SU-DHL-6 (cell line): Measurements from ENCODE around the gene SPATC1L.

Experiments used
- H2AFZ ChIP-seq: fragments of 200-600 bp; sonication (generic); 2 replicates; pipeline ENCODE4 v1.6.1; 2014; ENCODE audit warnings: low read depth, mild to moderate bottlenecking, moderate library complexity, mixed read lengths, antibody characterized with exemption, low read length; ENCODE audit not compliant: severe bottlenecking
- H3F3A ChIP-seq: fragments of 200-600 bp; shearing (Covaris generic); 2 replicates; pipeline ENCODE4 v1.6.0; 2016; ENCODE audit warnings: antibody characterized with exemption, mild to moderate bottlenecking; ENCODE audit not compliant: insufficient read depth
- H3K27ac ChIP-seq: fragments of 200-600 bp; sonication (generic); 2 replicates; pipeline ENCODE4 v1.5.1; 2016; ENCODE audit warnings: low read depth, mild to moderate bottlenecking, low read length, moderate library complexity, mixed read lengths
- H3K27me3 ChIP-seq: fragments of 200-600 bp; sonication (generic), shearing (Covaris generic); 2 replicates; pipeline ENCODE4 v1.6.0; 2014; ENCODE audit warnings: mild to moderate bottlenecking, low read length
- H3K36me3 ChIP-seq: fragments of 200-600 bp; sonication (generic); 2 replicates; pipeline ENCODE4 v1.6.1; 2014; ENCODE audit warnings: mild to moderate bottlenecking, low read length, mixed read lengths
- H3K4me2 ChIP-seq: fragments of 300-600, 200-600 bp; shearing (Covaris generic), sonication (generic); 2 replicates; pipeline ENCODE4 v1.6.0; 2014; ENCODE audit warnings: low read length, low read depth, mild to moderate bottlenecking; ENCODE audit not compliant: poor library complexity, severe bottlenecking
- H3K4me3 ChIP-seq: fragments of 200-600 bp; sonication (generic); 2 replicates; pipeline ENCODE4 v1.5.1; 2014; ENCODE audit warnings: antibody characterized with exemption, low read length, mild to moderate bottlenecking, mixed read lengths; ENCODE audit not compliant: insufficient read depth, poor library complexity, severe bottlenecking
- H3K79me2 ChIP-seq: fragments of 200-600 bp; sonication (generic); 2 replicates; pipeline ENCODE4 v1.6.1; 2014; ENCODE audit warnings: mild to moderate bottlenecking, low read length, moderate library complexity; ENCODE audit not compliant: insufficient read depth
- H3K9ac ChIP-seq: fragments of 200-600 bp; sonication (generic); 2 replicates; pipeline ENCODE4 v1.7.0; 2014; ENCODE audit warnings: mild to moderate bottlenecking, low read length
- H3K9me2 ChIP-seq: fragments of 200-600 bp; sonication (generic); replicated peaks from 2 replicates; pipeline ENCODE4 v1.6.1; 2014; ENCODE audit warnings: low read length; ENCODE audit not compliant: insufficient read depth
- H3K9me3 ChIP-seq: fragments of 200-600 bp; sonication (generic); 2 replicates; pipeline ENCODE4 v1.6.1; 2014; ENCODE audit warnings: low read length, mixed read lengths; ENCODE audit not compliant: insufficient read depth
- H4K20me1 ChIP-seq: fragments of 200-600 bp; sonication (generic); 2 replicates; pipeline ENCODE4 v1.6.1; 2014; ENCODE audit warnings: low read depth, mild to moderate bottlenecking, antibody characterized with exemption, low read length, moderate library complexity, mixed read lengths
- EZH2phosphoT487 ChIP-seq: fragments of 200-600 bp; sonication (generic), shearing (Covaris generic); conservative IDR thresholded peaks from 2 replicates; pipeline ENCODE4 v1.6.1; 2018; ENCODE audit warnings: mild to moderate bottlenecking, antibody characterized with exemption, low read length, moderate library complexity, mixed read lengths
- TF ChIP-seq, protein P1 (sequence below): fragments of 200-600 bp; sonication (generic); IDR thresholded peaks from one replicate; pipeline ENCODE4 v1.5.1; 2017; ENCODE audit warnings: antibody characterized with exemption, mild to moderate bottlenecking, low read length, moderate library complexity; ENCODE audit not compliant: insufficient read depth, poor library complexity, severe bottlenecking

SPATC1L gene

DNA sequence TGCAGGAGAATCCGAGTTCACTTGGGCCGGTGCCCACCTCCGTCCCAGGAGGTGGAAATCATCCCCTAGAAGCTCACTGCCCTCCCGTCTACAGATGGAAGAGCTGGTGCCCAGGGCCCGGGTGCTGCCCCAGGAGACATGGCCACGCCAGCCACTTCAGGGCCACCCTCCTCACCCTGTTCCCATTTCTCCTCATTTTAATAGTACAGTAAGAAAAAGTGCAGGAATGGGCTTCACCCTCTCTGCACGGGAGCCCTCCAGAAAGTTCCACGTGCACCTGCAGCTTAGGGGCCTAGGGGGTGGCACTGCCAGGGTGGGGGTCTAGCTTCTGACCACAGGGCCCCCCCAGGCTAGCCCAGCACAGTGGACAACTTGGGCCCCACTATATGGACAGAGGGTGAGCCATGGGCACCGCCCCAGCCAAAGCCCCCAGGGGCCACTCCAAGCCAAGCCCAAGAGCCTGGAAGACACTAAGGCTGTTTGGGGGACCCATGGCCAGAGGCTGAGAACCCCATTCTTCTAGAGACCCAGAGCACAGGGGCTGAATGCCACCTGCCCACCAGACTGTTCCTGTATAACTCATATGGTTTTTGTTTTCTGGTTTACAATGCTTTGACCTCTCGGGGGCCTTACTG, 25.5 kb downstream of the SPATC1L start:
- Histone ChIP-seq H3K9me2 (no peaks in the 10 kb centered on the region), H2AFZ (no peak overlapping the region), H4K20me1 (no peaks in the 10 kb centered on the region), H3K79me2 (no peaks in the 10 kb centered on the region), H3K36me3 (no peaks in the 10 kb centered on the region), H3K9ac (no peak overlapping the region), H3K27me3 (no peaks in the 10 kb centered on the region), H3K4me2 (no peak overlapping the region), H3K27ac (no peak overlapping the region), H3F3A (no peaks in the 10 kb centered on the region), H3K4me3 (no peak overlapping the region), H3K9me3 (no peaks in the 10 kb centered on the region)
- TF ChIP-seq, protein P1, sequence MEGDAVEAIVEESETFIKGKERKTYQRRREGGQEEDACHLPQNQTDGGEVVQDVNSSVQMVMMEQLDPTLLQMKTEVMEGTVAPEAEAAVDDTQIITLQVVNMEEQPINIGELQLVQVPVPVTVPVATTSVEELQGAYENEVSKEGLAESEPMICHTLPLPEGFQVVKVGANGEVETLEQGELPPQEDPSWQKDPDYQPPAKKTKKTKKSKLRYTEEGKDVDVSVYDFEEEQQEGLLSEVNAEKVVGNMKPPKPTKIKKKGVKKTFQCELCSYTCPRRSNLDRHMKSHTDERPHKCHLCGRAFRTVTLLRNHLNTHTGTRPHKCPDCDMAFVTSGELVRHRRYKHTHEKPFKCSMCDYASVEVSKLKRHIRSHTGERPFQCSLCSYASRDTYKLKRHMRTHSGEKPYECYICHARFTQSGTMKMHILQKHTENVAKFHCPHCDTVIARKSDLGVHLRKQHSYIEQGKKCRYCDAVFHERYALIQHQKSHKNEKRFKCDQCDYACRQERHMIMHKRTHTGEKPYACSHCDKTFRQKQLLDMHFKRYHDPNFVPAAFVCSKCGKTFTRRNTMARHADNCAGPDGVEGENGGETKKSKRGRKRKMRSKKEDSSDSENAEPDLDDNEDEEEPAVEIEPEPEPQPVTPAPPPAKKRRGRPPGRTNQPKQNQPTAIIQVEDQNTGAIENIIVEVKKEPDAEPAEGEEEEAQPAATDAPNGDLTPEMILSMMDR = no peak
- no peak for TF ChIP-seq EZH2phosphoT487

DNA sequence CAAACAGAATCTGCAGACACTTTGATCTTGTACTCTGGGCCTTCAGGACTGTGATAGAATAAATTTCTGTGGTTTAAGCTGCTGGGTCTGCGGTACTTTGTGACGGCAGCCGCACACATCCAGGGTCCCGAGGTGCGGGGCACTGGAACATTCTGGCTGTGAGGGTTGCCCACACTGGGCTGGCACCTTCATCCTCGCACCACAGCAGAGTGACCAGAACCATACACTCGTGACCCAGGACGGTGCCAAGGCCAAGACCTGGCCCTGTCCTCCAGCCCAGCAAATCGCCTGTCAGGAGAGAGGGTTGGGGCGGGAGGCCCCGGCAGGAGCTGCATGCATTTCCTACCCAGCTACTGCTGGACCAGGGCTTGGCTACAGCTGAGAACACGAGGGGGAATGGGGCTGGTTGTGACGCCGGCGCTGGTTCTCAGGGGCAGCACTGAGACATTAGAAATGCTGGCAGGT, 26.2 kb downstream of the SPATC1L start:
- Histone ChIP-seq H3K4me3 (no peak overlapping the region), H3K27me3 (no peaks in the 10 kb centered on the region), H3K9me2 (no peaks in the 10 kb centered on the region), H3F3A (no peaks in the 10 kb centered on the region), H3K36me3 (no peaks in the 10 kb centered on the region), H3K27ac (no peak overlapping the region), H3K9ac (no peak overlapping the region), H3K79me2 (no peaks in the 10 kb centered on the region), H2AFZ (no peak overlapping the region), H3K9me3 (no peaks in the 10 kb centered on the region), H3K4me2 (no peak overlapping the region), H4K20me1 (no peaks in the 10 kb centered on the region)
- TF ChIP-seq EZH2phosphoT487 = no peak
- TF ChIP-seq, protein P1 = no peak

DNA sequence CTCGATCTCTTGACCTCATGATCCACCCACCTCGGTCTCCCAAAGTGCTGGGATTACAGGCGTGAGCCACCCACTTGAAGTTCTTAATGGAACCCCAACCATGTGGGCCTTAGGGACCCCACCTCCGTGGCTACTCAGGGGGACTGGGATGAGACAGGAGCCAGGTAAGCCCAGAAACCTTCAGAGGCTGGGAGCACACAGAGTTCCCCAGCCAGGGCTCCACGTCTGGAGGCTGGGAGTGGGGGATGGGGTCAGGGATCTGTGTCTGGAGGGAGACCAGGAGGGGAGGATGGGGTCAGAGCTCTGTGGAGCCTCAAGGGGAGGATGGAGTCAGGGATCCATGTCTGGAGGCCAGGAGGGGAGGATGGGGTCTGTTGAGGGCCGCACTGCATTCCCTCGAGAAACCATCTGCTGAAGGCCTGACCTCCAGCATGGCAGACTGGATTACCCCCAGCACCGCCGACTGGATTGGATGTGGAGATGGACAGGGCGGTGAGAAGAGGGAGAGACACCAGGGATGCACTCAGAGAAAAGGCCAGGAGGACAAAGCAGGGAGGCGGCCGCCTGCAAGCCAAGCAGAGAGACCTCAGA, 26.8 kb downstream of the SPATC1L start:
- no peak overlapping the region for H3K4me2 ChIP-seq
- no peaks in the 10 kb centered on the region for H3K9me3 ChIP-seq
- H3K27me3 ChIP-seq = no peaks in the 10 kb centered on the region
- H3K36me3 ChIP-seq = no peaks in the 10 kb centered on the region
- no peak overlapping the region for H3K27ac ChIP-seq
- no peak for TF ChIP-seq EZH2phosphoT487
- TF ChIP-seq, protein P1 = no peak
- H4K20me1 ChIP-seq = no peaks in the 10 kb centered on the region
- H3K4me3 ChIP-seq = no peak overlapping the region
- H3F3A ChIP-seq = no peaks in the 10 kb centered on the region
- H3K9me2 ChIP-seq = no peaks in the 10 kb centered on the region
- no peaks in the 10 kb centered on the region for H3K79me2 ChIP-seq
- H3K9ac ChIP-seq = no peak overlapping the region
- H2AFZ ChIP-seq = no peak overlapping the region
